ENCODE results near the gene ZNF554.
A peak's percentile ranks its signal among the peaks of the same experiment; 100 is the strongest.

Gene ZNF554

GRCh38 chr19:2819540-2820111 is at the start of gene ZNF554:
Gene ZNF554, plus strand, starts transcription at chr19:2819868. Its CDS starts 204 bp downstream, at chr19:2820072.
- peak; percentile 89 for DNase-seq

- no peak for DNase-seq
Measured at GRCh38 chr19:2770055-2771013, 49.3 kb upstream of the ZNF554 start.

GRCh38 chr19:2771786-2772674 is 47.6 kb upstream of the ZNF554 start:
- DNase-seq: no peak

GRCh38 chr19:2774083-2774679 is 45.5 kb upstream of the ZNF554 start:
- no peak for DNase-seq

- DNase-seq: no peak
Measured at GRCh38 chr19:2774953-2775555, 44.6 kb upstream of the ZNF554 start.

- no peak for DNase-seq
Measured at GRCh38 chr19:2775556-2776430, 43.9 kb upstream of the ZNF554 start.

- DNase-seq: no peak
Measured at GRCh38 chr19:2777952-2778683, 41.5 kb upstream of the ZNF554 start.

- DNase-seq: no peak
Measured at GRCh38 chr19:2779121-2779740, 40.4 kb upstream of the ZNF554 start.

- DNase-seq: no peak
Measured at GRCh38 chr19:2780284-2780683, 39.4 kb upstream of the ZNF554 start.

- no peak for DNase-seq
Measured at GRCh38 chr19:2782329-2782935, 37.2 kb upstream of the ZNF554 start.

- DNase-seq: peak; percentile 97
Measured at GRCh38 chr19:2782936-2783780, 36.5 kb upstream of the ZNF554 start, which contains the start of gene SGTA. Gene SGTA, minus strand, starts transcription at chr19:2783273. Its CDS starts 14,205 bp downstream, at chr19:2769068.

GRCh38 chr19:2783781-2784145 is 35.9 kb upstream of the ZNF554 start:
- no peak for DNase-seq

GRCh38 chr19:2785244-2785997 is 34.2 kb upstream of the ZNF554 start, which contains the start of gene THOP1:
Gene THOP1, plus strand, starts transcription at chr19:2785503. Its CDS starts 160 bp downstream, at chr19:2785663.
- DNase-seq: peak; percentile 96

- no peak for DNase-seq
Measured at GRCh38 chr19:2787115-2787514, 32.6 kb upstream of the ZNF554 start.

- DNase-seq: no peak
Measured at GRCh38 chr19:2788237-2788636, 31.4 kb upstream of the ZNF554 start.

- no peak for DNase-seq
Measured at GRCh38 chr19:2790194-2790556, 29.5 kb upstream of the ZNF554 start.

GRCh38 chr19:2790557-2791271 is 29.0 kb upstream of the ZNF554 start:
- DNase-seq: no peak
